Nephron (organoid): ENCODE data around the gene NUDT8.
A peak's percentile ranks its signal among the peaks of the same experiment; 100 is the strongest.

Source experiments
- H3K27ac Mint-ChIP-seq, 3 experiments: 2 replicates each; pipeline ENCODE4 v1.8.0; 2020; ENCODE audit warnings: mixed read lengths in 3 of 3, mild to moderate bottlenecking in 2 of 3, moderate library complexity in 1 of 3
- H3K27me3 Mint-ChIP-seq: 2 replicates; pipeline ENCODE4 v1.8.0; 2021; ENCODE audit warnings: low read depth, mild to moderate bottlenecking, moderate library complexity, mixed read lengths
- H3K36me3 Mint-ChIP-seq: 2 replicates; pipeline ENCODE4 v1.8.0; 2020; ENCODE audit warnings: low read depth, mixed read lengths
- H3K4me1 Mint-ChIP-seq: 2 replicates; pipeline ENCODE4 v1.8.0; 2020; ENCODE audit warnings: mixed read lengths
- H3K4me3 Mint-ChIP-seq, 3 experiments: 2 replicates each; pipeline ENCODE4 v1.8.0; 2020; ENCODE audit warnings: mild to moderate bottlenecking in 3 of 3, mixed read lengths in 3 of 3, moderate library complexity in 2 of 3
- H3K9me3 Mint-ChIP-seq: 2 replicates; pipeline ENCODE4 v1.8.0; 2020; ENCODE audit warnings: mixed read lengths
- TF ChIP-seq, protein P1 (sequence below), 3 experiments: fragments of 200-600 bp; sonication (generic); IDR thresholded peaks; one replicate each; pipeline ENCODE4 v1.5.0; 2021; ENCODE audit warnings: antibody characterized with exemption in 3 of 3; ENCODE audit not compliant: unreplicated experiment in 3 of 3

The NUDT8 gene

GRCh38 chr11:67630943-67631331 lies 1.2 kb upstream of the NUDT8 start:
- Mint-ChIP-seq H3K27ac (peak overlapping the region; percentile 17 to 82 (median 67)), H3K4me1 (peaks cover 4% of the 10 kb centered on the region), H3K9me3 (no peaks in the 10 kb centered on the region), H3K36me3 (peaks cover 15% of the 10 kb centered on the region), H3K4me3 (peak overlapping the region; percentile 85 to 94 (median 88)), H3K27me3 (peaks cover 5% of the 10 kb centered on the region)
- TF ChIP-seq, protein P1, sequence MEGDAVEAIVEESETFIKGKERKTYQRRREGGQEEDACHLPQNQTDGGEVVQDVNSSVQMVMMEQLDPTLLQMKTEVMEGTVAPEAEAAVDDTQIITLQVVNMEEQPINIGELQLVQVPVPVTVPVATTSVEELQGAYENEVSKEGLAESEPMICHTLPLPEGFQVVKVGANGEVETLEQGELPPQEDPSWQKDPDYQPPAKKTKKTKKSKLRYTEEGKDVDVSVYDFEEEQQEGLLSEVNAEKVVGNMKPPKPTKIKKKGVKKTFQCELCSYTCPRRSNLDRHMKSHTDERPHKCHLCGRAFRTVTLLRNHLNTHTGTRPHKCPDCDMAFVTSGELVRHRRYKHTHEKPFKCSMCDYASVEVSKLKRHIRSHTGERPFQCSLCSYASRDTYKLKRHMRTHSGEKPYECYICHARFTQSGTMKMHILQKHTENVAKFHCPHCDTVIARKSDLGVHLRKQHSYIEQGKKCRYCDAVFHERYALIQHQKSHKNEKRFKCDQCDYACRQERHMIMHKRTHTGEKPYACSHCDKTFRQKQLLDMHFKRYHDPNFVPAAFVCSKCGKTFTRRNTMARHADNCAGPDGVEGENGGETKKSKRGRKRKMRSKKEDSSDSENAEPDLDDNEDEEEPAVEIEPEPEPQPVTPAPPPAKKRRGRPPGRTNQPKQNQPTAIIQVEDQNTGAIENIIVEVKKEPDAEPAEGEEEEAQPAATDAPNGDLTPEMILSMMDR (IDR thresholded peaks at IDR 0.05; ENCODE audit: unreplicated experiment in 3 of 3) = peak in 1 of 3 experiments; percentile 29

DNA sequence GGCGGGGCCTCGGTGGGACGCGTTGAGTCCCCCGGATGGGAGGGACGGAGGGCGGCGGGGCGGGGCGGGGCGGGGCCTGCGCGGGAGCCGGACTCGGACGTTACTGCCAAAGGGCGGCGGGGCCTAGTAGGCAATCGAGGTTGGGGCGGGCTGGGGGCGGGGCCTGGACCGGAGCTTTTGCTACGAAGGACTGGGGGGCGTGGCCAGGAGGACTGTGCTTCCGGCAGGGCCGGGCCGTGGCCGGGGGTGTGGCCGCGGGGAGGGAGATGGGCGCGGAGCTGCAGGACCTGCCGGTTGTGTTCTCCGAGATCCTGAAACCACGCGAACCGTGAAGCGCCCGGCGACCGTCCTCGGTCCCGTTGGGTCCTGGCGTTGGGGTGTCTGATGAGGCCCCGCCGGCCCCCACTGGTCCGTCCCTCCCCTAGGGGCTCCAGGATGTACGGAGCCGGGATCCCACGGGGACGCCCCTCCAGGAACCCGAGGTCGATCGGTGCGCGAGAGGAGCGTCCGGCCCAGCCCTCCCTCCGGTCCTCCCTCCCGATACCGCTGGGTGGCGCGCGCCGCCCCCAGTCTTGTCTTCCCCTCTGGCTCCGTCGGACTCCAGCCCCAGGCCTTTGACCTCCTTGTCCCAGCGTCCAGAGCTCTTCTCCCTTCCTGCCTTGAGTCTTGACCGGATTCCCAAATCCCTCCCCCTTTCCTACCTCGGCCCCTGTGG lies 648 bp upstream of the NUDT8 start:
- Mint-ChIP-seq H3K27me3 (peaks cover 5% of the 10 kb centered on the region), H3K36me3 (peaks cover 20% of the 10 kb centered on the region), H3K27ac (peak overlapping the region; percentile 17 to 82 (median 67)), H3K4me1 (peaks cover 4% of the 10 kb centered on the region), H3K9me3 (no peaks in the 10 kb centered on the region), H3K4me3 (peak overlapping the region; percentile 85 to 94 (median 88))
- TF ChIP-seq, protein P1 (IDR thresholded peaks at IDR 0.05; ENCODE audit: unreplicated experiment in 3 of 3) = peak; percentile 71 to 78 (median 71)

DNA sequence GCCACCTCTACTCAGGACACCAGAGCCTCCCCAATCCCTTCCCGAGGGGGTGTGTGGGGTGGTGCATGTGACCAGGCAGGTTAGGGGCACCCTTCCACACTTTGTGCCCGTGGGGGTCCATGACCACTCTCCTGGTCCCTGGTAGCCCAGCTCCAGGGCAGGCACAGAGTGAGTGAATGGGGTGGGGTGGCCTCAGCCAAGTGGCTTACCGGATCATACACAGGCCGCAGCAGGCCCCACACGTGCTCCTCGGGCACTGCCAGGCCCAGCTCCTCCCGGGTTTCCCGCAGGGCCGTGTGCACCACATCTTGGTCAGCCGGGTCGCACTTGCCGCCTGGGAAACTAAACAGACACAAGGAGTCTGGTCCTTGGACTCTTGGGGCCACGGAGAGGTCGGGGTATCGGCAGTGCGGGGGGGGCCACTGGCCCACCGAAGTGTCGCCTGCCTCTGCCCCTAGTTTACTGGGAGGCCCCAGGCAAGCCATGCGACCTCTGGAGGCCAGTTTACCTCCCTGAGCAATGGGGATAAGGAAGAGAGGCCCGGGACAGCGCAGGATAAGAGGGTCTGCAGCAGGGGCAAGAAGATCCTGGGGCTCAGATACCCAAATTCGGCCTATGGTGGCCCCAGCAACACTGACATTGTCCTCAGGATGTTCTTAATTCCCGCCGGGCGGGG lies 889 bp downstream of the NUDT8 start:
- H3K36me3 Mint-ChIP-seq = peaks cover 24% of the 10 kb centered on the region
- peak overlapping the region; percentile 74 to 82 (median 79) for H3K4me3 Mint-ChIP-seq
- no peaks in the 10 kb centered on the region for H3K27me3 Mint-ChIP-seq
- no peaks in the 10 kb centered on the region for H3K9me3 Mint-ChIP-seq
- TF ChIP-seq, protein P1 (IDR thresholded peaks at IDR 0.05; ENCODE audit: unreplicated experiment in 3 of 3) = no peak
- H3K4me1 Mint-ChIP-seq = peaks cover 4% of the 10 kb centered on the region
- H3K27ac Mint-ChIP-seq = no peak overlapping the region

- no peaks in the 10 kb centered on the region for H3K27me3 Mint-ChIP-seq
- H3K36me3 Mint-ChIP-seq = peaks cover 24% of the 10 kb centered on the region
- TF ChIP-seq, protein P1 (IDR thresholded peaks at IDR 0.05; ENCODE audit: unreplicated experiment in 3 of 3) = no peak
- no peaks in the 10 kb centered on the region for H3K9me3 Mint-ChIP-seq
- peak overlapping the region in 1 of 3 experiments; percentile 13 for H3K27ac Mint-ChIP-seq
- peaks cover 4% of the 10 kb centered on the region for H3K4me1 Mint-ChIP-seq
- peak overlapping the region; percentile 51 to 62 (median 61) for H3K4me3 Mint-ChIP-seq
Measured at GRCh38 chr11:67627812-67628624, 1.7 kb downstream of the NUDT8 start.

DNA sequence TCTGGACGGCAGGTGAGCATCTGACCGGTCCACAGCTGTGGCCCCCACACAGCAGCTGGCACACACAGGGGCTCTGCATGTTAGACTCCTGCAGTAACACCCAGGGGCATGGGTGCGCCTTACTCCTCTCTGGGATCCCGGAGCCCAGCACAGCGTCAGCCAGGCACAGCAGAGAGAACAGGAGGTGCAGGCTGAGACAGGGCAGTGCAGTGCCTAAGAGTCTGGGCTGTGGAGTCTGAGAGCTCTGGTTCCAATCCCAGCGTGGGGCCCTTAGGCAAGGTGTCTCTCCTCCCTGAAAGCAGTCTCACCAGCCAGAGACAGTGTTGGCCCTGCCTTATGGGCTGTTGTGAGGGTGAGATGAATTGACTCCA lies 2.3 kb downstream of the NUDT8 start:
- no peaks in the 10 kb centered on the region for H3K27me3 Mint-ChIP-seq
- H3K4me3 Mint-ChIP-seq = peak overlapping the region; percentile 37 to 62 (median 61)
- H3K9me3 Mint-ChIP-seq = no peaks in the 10 kb centered on the region
- H3K27ac Mint-ChIP-seq = peak overlapping the region in 2 of 3 experiments; percentile 13 to 44
- TF ChIP-seq, protein P1 (IDR thresholded peaks at IDR 0.05; ENCODE audit: unreplicated experiment in 3 of 3) = no peak
- H3K4me1 Mint-ChIP-seq = peaks cover 4% of the 10 kb centered on the region
- peaks cover 24% of the 10 kb centered on the region for H3K36me3 Mint-ChIP-seq
